Hepatocyte (in vitro differentiated cells): ENCODE measurements around the gene MGAT5. TPM values are rescaled to one million over a fixed set of nuclear protein-coding genes. Genes with fewer than 3 reads are reported as not detected.
A peak's percentile ranks its signal among the peaks of the same experiment; 100 is the strongest.

Experiments
- DNase-seq: peaks from one replicate; pipeline ENCODE4 v3.0.0-alpha.2; 2016; ENCODE audit warnings: low spot score
- H2AFZ ChIP-seq: fragments of 200-600 bp; sonication (generic); 2 replicates; pipeline ENCODE4 v1.6.0; 2016; ENCODE audit warnings: antibody characterized with exemption, mild to moderate bottlenecking
- H3K27ac ChIP-seq: fragments of 200-600 bp; sonication (generic); 2 replicates; pipeline ENCODE4 v1.5.1; 2016; ENCODE audit warnings: mild to moderate bottlenecking
- H3K27me3 ChIP-seq: fragments of 200-600 bp; sonication (generic); 2 replicates; pipeline ENCODE4 v1.6.1; 2016
- H3K36me3 ChIP-seq: fragments of 200-600 bp; sonication (generic); replicated peaks from 2 replicates; pipeline ENCODE4 v1.5.1; 2016; ENCODE audit warnings: low read depth; ENCODE audit not compliant: insufficient read depth
- H3K4me1 ChIP-seq: fragments of 200-600 bp; sonication (generic); 2 replicates; pipeline ENCODE4 v1.5.1; 2016; ENCODE audit warnings: mild to moderate bottlenecking, moderate library complexity; ENCODE audit not compliant: insufficient read depth
- H3K4me2 ChIP-seq: fragments of 200-600 bp; sonication (generic); 2 replicates; pipeline ENCODE4 v1.6.0; 2016
- H3K4me3 ChIP-seq: fragments of 200-600 bp; sonication (generic); 2 replicates; pipeline ENCODE4 v1.5.1; 2016; ENCODE audit warnings: mild to moderate bottlenecking
- H3K79me2 ChIP-seq: fragments of 200-600 bp; sonication (generic); 2 replicates; pipeline ENCODE4 v1.6.0; 2017; ENCODE audit warnings: mild to moderate bottlenecking
- H3K9me2 ChIP-seq: fragments of 200-600 bp; sonication (generic); replicated peaks from 2 replicates; pipeline ENCODE4 v1.6.0; 2017; ENCODE audit warnings: mild to moderate bottlenecking; ENCODE audit not compliant: insufficient read depth
- H3K9me3 ChIP-seq: fragments of 200-600 bp; sonication (generic); 2 replicates; pipeline ENCODE4 v1.5.1; 2016; ENCODE audit warnings: low read depth, mild to moderate bottlenecking
- H4K20me1 ChIP-seq: fragments of 200-600 bp; sonication (generic); 2 replicates; pipeline ENCODE4 v1.6.0; 2016; ENCODE audit warnings: mild to moderate bottlenecking; ENCODE audit not compliant: insufficient read depth, poor library complexity, severe bottlenecking
- EZH2 ChIP-seq: fragments of 200-600 bp; sonication (generic); IDR thresholded peaks from 2 replicates; pipeline ENCODE4 v1.6.1; 2016; ENCODE audit warnings: antibody characterized with exemption, mild to moderate bottlenecking, borderline replicate concordance
- EZH2phosphoT487 ChIP-seq: fragments of 200-600 bp; sonication (generic); IDR thresholded peaks from one replicate; pipeline ENCODE4 v1.6.1; 2018; ENCODE audit warnings: antibody characterized with exemption, mild to moderate bottlenecking, low read depth, moderate library complexity; ENCODE audit not compliant: unreplicated experiment, severe bottlenecking
- WGBS: methylation state at CpG from one replicate; pipeline ENCODE4 v1.1.6; 2016; ENCODE audit warnings: low lambda C conversion rate; ENCODE audit errors: missing lambda C conversion rate; 5-methylcytosine and 5-hydroxymethylcytosine counted together
- polyA plus RNA-seq: library from polyadenylated mRNA; unstranded; fragments of >200 nt; fragmentation: Nextera tagmentation; extraction: Ambion mirVana; gene quantifications from 2 replicates; pipeline ENCODE4 v1.2.1, GENCODE V29; 2016
- total RNA-seq: library from RNA; depleted of rRNA; stranded (reverse); fragments of >200 nt; gene quantifications from 2 replicates; pipeline ENCODE4 v1.2.3, GENCODE V29; 2014
- TF ChIP-seq, protein P1 (sequence below): fragments of 200-600 bp; sonication (generic); IDR thresholded peaks from 2 replicates; pipeline ENCODE4 v1.5.1; 2016; ENCODE audit warnings: antibody characterized with exemption, mild to moderate bottlenecking; ENCODE audit not compliant: poor library complexity

Gene MGAT5
- total and polyA plus RNA-seq, 2 experiments from 2014 or later: 9.1 to 30.2 TPM

DNA sequence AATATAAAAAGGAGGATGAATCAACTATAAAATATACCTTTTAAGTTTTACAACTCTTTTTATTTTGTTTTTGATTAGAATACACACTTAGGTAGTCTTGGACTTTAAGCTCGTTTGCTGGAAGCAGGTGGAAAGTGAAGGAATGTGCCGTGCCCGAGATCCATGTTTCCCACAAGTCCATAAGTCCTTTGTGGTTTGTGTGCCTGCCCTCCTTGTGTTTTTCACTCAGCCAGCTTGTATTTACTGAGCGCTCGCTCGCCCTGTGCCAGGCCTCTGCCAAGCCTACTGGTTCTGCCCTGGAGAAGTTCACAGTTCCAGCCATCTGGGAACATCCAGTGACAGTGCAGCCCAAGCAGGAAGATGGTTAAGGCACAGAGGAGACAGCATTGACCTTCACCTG lies 142.6 kb downstream of the MGAT5 start:
- Histone ChIP-seq H2AFZ (no peak overlapping the region), H3K9me3 (no peaks in the 10 kb centered on the region), H3K27me3 (no peaks in the 10 kb centered on the region), H3K4me1 (peaks cover 9% of the 10 kb centered on the region), H3K36me3 (no peaks in the 10 kb centered on the region), H3K4me3 (no peak overlapping the region), H3K27ac (peak overlapping the region; percentile 66), H3K9me2 (no peaks in the 10 kb centered on the region), H4K20me1 (no peaks in the 10 kb centered on the region), H3K79me2 (no peaks in the 10 kb centered on the region), H3K4me2 (peak overlapping the region; percentile 41)
- WGBS: 83% methylated on average over 6 of the region's 6 CpGs
- TF ChIP-seq, protein P1, sequence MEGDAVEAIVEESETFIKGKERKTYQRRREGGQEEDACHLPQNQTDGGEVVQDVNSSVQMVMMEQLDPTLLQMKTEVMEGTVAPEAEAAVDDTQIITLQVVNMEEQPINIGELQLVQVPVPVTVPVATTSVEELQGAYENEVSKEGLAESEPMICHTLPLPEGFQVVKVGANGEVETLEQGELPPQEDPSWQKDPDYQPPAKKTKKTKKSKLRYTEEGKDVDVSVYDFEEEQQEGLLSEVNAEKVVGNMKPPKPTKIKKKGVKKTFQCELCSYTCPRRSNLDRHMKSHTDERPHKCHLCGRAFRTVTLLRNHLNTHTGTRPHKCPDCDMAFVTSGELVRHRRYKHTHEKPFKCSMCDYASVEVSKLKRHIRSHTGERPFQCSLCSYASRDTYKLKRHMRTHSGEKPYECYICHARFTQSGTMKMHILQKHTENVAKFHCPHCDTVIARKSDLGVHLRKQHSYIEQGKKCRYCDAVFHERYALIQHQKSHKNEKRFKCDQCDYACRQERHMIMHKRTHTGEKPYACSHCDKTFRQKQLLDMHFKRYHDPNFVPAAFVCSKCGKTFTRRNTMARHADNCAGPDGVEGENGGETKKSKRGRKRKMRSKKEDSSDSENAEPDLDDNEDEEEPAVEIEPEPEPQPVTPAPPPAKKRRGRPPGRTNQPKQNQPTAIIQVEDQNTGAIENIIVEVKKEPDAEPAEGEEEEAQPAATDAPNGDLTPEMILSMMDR: no peak
- TF ChIP-seq EZH2phosphoT487: no peak
- TF ChIP-seq EZH2: no peak
- DNase-seq: peak; percentile 17

DNA sequence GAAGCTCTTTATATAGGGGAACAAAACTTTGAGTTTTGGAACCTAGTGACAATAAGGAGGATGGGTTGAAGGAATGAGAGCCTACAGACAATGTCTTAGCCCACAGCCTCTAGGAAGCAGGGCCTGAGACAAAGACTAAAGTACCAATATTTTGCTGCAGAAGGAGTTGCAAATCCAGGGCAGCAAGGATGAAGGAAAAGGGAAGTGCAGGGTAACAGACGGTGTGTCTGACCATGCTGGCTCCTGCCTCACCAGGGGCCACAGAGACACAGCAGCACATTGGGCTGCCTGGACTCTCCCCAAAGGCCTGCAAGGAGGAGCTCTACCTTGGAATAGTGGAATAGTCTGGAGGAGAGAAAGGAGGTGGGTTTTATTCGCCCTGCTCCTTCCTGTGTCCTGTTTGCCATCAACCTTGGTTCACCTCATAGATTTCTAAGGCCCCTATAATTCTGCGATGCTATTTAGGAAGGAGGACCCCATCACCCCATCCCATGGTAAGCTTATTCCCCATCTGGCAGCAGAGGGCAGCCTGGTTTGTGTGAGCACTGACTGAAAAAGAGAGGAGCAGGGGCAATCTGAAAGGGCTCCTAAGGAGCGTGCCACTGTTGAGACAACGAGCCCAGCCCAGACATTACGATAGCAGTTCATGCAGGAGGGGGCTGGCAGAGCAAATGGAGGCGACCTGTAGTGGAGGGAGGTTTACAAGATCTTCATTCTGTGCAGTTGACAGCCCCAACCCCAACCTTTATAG lies 143.4 kb downstream of the MGAT5 start:
- H3K36me3 ChIP-seq: no peaks in the 10 kb centered on the region
- no peak overlapping the region for H3K4me3 ChIP-seq
- H4K20me1 ChIP-seq: no peaks in the 10 kb centered on the region
- TF ChIP-seq EZH2phosphoT487: no peak
- TF ChIP-seq, protein P1: no peak
- TF ChIP-seq EZH2: no peak
- H2AFZ ChIP-seq: no peak overlapping the region
- H3K79me2 ChIP-seq: no peaks in the 10 kb centered on the region
- no peaks in the 10 kb centered on the region for H3K9me3 ChIP-seq
- peaks cover 9% of the 10 kb centered on the region for H3K4me1 ChIP-seq
- DNase-seq: no peak
- no peaks in the 10 kb centered on the region for H3K9me2 ChIP-seq
- peak overlapping the region; percentile 66 for H3K27ac ChIP-seq
- no peak overlapping the region for H3K4me2 ChIP-seq
- H3K27me3 ChIP-seq: no peaks in the 10 kb centered on the region
- 98% methylated on average over 7 of the region's 7 CpGs for WGBS

DNA sequence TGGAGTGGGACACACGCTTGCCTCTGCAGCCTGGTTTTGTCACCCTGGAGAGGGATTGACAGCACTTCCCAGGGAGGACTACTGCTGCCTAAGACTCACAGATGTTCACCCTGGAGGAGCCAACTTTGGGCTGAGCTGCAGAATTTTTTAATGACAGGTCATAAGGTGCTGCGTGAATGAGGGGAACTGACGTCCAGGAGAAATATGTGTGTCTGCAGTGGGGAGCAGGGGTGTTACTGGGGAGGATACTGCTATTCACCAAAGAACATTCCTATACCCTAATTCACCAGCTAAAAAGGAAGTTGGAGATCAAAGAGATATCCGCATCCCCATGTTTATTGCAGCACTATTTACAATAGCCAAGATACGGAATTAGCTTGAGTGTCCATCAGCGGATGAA lies 144.4 kb downstream of the MGAT5 start:
- no peak overlapping the region for H3K4me2 ChIP-seq
- DNase-seq: no peak
- H2AFZ ChIP-seq: no peak overlapping the region
- H3K36me3 ChIP-seq: no peaks in the 10 kb centered on the region
- peaks cover 9% of the 10 kb centered on the region for H3K4me1 ChIP-seq
- TF ChIP-seq EZH2: no peak
- TF ChIP-seq, protein P1: no peak
- TF ChIP-seq EZH2phosphoT487: no peak
- no peaks in the 10 kb centered on the region for H3K79me2 ChIP-seq
- H3K4me3 ChIP-seq: no peak overlapping the region
- no peaks in the 10 kb centered on the region for H3K9me3 ChIP-seq
- H3K27me3 ChIP-seq: no peaks in the 10 kb centered on the region
- no peak overlapping the region for H3K27ac ChIP-seq
- H3K9me2 ChIP-seq: no peaks in the 10 kb centered on the region
- no peaks in the 10 kb centered on the region for H4K20me1 ChIP-seq
- WGBS: 72% methylated on average over 6 of the region's 6 CpGs
